Stimulated activated CD4-positive, alpha-beta T cell treated with anti-CD3 and anti-CD28 coated beads, Interleukin-15, amount 100 ng/mL, for 24 hours (primary cell): ENCODE measurements around the gene ADTRP.
A peak's percentile ranks its signal among the peaks of the same experiment; 100 is the strongest.

ENCODE experiments used
- DNase-seq: peaks from one replicate; pipeline ENCODE4 v3.0.0-alpha.2; 2020

Gene ADTRP, protein sequence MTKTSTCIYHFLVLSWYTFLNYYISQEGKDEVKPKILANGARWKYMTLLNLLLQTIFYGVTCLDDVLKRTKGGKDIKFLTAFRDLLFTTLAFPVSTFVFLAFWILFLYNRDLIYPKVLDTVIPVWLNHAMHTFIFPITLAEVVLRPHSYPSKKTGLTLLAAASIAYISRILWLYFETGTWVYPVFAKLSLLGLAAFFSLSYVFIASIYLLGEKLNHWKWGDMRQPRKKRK

DNA sequence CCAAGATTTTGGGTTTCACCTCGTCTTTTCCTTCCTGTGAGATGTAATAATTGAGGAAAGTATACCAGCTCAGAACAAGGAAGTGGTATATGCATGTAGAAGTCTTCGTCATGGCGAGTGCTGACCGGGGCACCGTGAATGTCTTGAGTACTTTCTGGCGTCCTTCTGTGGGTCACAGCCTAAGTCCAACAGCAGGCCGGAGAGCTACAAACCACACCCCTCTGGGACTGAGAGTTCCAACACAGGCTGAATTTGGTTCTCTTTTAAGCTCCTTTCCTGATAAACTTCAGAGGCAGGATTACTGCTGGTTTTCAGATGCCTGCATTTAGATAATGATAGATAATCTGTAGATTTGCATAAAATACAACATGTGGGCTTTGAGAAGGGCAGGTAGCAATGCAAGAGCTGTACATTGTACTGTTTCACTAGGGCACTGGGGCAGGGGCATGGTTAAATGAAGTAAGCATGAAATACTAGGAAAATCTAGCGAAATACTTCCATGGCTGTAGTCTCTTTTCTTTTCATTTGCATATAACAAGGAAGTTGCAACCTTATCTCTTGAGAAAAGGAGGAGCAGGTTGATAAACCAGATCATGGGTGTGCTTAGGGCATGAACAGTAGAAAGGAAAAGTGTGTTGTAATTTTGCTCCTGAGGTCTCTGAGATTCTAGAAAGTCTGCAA lies at the start of gene ADTRP:
Gene ADTRP, minus strand, starts transcription at position 156 of the 681 bp plus-strand sequence. Its CDS starts 44 bp downstream, at position 112.
- no peak for DNase-seq

DNA sequence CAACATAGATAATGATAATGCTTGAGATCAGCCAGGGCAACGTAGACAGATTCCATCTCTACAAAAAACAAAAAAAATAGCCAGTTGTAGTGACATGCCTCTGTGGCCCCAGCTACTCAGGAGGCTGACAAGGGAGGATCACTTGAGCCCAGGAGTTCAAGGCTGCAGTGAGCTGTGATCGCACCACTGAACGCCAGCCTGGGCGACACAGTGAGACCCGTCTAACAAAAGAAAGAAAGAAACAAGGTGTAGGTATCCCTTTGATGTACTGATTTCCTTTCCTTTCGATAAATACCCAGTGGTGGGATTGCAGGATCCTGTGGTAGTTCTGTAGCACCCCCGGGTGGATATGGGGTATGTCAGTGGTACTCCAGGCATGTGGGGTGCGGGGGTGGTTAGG lies 48.2 kb upstream of the ADTRP start:
- no peak for DNase-seq

DNA sequence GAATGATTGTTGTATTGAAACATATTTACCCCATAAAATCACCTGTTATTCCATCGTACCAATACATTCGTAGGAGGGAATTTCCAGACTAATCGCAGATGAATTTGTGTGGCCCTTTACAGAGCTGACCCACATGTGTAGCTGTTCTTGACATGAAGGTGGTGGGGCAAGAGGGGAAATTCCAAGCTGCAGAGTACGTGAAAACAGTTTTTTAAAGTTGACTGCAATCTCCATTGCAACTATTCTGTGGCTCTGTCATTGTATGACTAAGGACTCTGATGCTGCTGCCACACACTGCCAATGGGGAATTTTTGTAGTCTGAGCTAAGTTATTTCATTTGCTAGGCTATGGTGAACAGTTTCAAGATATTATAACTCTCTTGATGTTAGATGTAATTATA lies 46.4 kb upstream of the ADTRP start:
- peak; percentile 31 for DNase-seq

DNA sequence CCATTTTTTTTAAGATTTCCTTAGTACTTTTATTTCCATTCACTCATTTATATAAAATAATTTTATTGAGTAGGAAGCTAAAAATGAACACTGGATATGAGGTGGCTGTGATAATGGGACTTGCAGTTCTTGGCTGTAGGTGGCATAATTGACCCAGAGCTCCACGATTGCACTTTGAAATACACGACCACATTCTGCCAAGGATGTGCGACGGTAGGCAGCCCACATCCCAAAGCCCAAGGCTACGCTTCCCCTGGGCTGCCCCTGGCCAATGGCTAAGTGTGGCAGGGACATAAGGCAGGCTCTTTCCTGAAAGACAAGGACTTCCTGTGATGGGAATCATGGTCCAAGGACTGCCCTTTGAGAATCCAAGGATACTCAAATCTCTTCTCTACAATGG lies 43.7 kb upstream of the ADTRP start:
- DNase-seq, result no peak

DNA sequence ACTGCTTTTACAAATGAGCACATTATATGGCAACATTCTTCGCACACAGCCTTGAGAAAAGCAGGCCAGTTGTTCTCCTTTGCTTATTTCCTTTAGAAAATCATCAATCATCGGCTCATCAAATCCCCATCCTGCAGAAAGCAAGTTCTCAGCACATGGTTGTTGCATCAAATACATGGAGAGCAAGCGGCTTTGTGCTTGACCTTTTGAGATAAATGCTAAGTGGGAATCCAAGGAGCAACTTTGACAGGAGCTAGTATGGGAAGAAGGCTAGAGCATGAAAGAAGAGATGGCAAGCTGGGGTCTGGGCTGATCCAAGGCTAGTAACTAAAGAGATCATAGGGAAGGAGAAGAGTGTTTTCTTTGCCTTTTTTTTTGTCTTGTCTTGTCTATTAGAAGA lies 43.2 kb upstream of the ADTRP start:
- DNase-seq, result no peak

DNA sequence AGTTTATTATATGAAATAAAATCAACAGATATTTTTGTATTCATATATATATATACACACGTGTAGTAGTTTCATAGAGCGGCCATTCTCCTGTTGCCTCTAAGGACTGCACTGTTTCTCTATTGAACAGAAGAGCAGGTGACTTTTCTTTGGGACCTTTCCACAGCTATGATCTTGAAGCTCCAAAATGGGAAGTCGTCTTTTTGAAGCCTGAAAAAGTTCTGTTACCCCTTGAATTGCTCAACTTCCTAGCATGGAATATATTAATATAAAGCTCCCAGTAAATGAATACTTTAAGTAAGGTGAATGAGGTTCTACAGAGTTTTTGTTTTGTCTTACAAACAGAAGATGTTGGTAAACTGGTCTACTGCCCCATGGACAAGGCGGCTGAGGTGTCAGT lies 42.2 kb upstream of the ADTRP start:
- no peak for DNase-seq

DNA sequence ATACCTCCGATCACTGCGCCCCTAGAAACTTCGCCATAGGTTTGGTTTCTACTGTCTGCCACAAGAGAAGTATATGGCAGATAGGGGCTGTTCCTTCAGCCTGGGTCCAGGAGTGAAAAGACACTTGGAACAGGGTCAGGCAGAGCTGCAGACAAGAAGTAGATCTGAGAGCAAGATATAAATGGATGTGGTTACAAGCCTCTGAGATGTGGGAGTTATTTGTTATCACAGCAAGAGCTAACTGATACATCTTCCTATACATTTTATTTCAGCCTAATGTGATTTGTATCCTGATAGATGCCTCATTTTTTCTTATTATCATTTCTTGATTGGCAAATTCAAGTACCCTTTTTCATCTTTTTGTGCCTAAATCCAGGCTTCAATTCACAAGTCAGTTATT lies 40.9 kb upstream of the ADTRP start:
- no peak for DNase-seq

DNA sequence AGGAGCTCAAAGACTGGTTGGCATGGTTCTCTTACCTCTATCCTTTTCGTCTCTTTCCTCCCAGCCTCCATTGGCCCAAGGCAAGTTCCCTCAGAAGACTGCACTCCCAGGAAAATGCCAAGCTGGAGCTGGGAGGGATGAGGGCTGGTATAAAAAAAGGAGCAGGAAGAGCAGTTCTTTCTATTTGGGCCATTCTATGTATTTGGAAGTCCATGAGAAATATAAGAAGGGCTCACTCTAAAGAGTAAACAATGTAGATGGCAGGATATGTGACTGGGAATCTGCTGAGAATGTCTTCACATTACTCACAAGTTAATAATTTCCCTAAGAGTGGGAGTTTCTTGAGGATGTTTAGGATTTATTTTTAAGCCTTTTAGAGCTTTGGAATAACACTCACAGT lies 36.6 kb upstream of the ADTRP start:
- no peak for DNase-seq

DNA sequence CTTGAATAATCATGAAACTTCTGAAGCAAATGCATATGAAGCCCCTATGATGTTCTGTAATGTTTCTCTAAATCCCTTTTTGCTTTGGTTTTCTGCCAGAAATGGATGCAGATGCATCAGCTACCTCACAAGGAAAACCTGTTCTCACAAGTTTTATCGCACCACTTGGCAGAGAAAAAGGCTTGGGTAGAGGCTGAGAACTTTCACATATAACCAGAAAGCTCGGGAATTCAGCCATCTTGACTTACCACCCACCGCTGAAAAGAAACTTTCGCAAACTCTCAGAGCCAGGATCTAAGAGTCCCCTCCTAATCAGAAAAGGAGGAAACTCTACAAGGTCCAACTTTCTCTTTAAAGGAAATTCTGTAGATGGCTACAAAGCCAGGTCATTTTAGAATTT lies 36.2 kb upstream of the ADTRP start:
- no peak for DNase-seq

DNA sequence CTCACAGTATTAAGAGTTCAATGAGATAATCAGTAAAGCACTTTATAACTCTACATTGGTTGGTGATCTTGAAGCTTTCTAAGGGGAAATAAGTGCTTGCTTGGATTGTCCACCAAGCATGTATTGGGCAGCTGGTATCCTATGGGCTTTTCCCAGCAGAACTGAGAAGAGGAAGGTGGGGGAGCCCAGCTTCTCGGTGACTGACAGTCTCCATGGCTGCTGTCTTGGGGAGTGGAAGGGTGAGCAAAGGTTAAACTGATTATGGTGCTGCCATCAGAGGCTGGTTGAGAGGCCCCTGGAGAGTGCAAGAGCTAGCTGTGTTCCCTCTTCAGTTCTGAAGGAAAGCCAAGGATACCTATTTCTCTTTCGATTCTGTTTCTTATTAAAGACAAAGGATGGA lies 35.5 kb upstream of the ADTRP start:
- DNase-seq, result no peak

DNA sequence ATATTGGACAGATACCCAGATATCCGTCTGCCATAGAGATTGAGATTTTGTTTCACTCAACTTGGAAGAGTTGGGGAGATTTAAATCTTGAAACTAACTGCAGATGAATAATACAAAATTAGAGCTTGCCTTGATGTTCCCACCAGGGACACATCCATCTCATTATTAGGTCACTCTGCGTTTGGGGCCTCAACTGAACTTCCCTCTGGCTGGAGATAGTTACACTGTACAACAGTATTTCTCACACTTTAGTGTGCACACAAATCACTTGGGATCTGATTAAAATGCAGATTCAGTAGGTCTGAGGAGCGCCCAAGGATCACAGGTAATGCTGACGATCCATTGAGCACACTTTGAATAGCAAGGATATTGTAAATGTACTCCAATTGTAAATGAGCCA lies 35.0 kb upstream of the ADTRP start:
- no peak for DNase-seq

DNA sequence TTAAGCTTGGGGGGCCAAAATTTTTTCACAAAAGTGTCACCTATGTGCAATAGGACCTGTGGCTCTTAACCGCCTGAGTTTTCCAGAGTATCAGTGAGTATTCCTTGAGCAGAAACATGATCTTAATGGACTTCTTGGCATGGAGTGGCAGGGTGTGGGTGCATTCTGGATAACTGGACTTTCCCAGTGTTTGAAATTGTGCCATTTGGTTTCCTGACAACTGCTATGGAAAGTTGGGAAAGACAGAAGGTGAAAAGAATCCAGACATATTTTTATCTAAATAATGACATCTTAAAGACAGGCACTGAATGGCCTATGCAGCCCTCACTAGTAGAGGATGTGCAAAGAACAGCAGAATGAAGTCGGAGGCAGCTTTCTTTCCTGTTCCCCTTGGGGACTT lies 34.3 kb upstream of the ADTRP start:
- no peak for DNase-seq

DNA sequence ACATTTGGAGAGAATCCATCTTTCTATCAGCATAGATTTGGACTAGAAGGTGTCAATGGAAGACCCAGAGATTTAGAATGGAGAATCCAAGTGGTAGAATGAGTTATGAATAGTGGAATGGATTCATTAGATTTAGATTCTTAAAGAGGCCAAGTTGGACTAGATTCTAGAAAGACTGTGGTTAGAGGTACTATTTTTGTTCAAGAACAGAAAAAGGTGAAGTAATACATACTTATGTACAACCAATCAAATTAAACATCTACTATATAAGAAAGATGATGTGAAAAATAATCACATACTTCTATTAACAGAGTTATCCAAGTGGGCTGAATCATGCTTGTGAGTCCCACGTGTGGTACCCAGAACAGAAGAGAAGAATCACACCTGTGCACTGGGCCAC lies 33.8 kb upstream of the ADTRP start:
- DNase-seq, result no peak

DNA sequence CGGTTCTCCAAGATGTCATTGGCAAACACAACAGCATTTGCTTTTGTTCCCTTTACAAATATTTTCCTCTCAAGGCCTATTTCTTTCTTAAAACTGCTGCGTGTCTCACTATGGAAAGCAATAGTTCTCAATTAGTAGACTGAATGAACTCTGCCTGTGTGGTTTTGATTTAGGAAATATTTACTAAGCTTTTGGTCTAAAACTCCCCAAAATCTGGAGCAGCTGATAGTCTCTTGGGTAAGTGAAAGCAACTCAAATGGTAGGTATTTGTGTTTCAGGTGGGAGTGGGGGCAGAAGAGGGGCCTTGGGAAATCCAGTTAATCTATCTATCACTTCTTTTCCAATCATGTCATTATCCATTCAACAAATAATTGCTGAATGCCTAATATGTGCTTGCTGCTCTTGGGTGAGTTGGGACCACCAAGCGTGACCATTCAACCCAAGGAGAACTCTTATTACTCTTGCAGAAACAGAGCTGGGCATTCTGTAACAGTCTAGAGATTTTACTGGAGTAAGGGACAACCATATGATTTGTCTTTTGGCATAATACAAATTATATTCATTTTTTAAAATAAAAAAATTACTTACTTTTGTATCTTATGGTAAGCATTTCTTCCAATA lies 33.2 kb upstream of the ADTRP start:
- DNase-seq, result no peak

DNA sequence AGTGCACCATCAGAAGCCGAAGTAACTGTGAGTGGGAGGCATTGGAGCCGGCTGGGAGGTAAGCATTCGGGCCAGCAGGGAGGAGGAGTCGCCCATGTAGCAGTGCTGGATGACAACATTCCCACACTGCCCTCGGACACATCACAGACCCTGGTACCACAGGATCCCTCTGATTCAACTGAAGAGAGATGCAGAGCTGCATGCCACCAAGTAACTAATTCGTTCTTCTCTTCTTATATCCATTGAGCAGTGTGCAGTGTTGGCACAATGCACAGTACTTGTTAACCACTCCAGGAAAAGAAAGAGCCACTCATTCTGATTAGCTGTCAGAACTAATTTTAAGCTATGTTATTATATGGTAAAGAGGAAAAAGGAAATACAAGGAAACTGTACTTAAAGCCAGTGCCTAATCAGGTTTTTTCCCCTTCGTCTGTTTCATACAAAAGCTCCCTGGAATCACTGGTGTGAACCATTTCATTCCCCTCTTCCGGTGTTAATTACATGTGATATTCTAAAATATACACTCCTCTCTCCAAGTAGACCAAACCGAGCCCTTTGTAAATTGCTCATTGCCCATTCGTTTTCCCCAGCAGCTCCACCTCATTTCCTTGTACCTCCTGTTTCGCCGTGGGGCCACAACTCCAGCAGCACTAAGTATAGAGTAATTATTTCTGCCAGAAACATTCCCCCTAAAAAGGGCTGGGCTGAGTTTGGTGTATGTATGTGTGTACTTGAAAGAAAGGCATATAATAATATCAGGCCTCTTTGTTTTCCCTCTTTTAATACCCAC lies 32.4 kb upstream of the ADTRP start:
- no peak for DNase-seq

DNA sequence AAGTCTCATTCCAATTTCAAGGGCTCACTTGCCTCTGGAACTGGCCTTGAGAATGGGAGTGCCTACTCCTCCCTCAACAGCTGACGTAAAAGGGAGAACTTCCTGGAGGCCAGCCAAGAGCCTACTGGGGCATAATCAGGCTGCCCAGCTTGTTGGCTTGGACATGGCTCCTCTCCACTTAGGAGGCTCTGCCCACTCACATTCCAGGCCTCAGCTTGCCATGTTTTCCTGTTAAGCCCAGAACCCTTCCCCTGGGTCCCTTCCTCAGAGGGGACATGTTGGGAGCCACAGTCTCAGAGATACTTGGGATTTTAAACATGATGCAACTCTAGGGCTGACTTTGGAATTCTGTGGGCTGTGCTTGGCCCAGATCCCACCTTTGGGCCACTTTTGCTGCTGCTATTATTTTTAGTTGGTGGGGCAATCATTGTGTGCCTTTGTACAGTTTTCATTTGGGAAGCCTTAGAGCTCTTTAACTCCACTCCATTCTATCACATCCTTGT lies 31.5 kb upstream of the ADTRP start:
- no peak for DNase-seq

DNA sequence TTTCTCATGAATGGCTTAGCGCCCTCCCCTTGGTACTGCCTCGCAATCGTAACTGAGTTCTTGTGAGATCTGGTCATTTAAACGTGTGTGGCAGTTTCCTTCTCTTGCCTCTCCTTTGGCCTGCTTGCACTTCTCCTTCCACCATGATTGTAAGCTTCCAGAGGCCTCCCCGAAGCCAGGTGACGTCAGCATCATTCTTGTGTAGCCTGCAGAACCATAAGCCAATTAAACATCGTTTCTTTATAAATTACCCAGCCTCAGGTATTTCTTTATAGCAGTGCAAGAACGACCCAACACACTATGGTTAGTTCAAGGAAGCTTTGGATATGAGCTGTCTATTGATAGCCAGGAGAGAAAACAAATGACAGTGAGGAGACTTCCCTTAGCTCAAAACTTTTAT lies 29.5 kb upstream of the ADTRP start:
- DNase-seq, result no peak

DNA sequence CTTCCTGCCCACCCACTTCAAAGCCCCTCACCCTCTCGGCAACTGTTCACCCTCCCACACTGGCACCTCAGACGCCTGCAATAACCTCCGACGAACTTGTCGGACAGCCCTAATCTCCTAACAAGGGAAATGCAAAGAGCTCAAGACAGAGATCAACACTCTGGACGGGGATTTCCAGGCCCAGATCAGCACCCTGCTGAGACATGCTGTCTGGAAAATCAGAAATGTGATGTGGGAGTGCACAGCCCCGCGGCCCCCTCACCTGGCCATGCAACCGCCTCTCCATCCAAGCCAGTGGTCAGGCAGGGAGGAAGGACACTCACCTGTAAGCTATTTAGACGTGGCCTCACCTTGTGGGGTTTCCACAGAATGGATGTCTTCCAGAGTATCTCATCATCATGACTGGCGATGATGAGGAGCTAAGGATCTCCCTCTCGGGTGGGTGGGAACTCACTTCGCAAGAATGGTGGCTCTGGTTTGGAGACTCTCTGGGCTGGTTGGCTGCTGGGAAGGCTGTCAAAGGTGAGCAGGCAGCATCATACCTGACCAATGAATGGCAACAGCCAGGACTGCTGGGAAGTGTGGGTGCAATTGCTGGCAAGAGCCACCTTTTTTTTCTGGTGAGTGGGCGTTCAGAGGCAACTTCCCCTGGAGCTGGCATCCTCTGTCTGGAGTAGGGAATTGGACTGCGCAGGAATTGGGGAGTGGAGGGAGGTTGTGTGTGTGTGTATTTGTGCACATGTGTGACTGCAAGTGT lies 28.1 kb upstream of the ADTRP start:
- DNase-seq, result peak; percentile 29

DNA sequence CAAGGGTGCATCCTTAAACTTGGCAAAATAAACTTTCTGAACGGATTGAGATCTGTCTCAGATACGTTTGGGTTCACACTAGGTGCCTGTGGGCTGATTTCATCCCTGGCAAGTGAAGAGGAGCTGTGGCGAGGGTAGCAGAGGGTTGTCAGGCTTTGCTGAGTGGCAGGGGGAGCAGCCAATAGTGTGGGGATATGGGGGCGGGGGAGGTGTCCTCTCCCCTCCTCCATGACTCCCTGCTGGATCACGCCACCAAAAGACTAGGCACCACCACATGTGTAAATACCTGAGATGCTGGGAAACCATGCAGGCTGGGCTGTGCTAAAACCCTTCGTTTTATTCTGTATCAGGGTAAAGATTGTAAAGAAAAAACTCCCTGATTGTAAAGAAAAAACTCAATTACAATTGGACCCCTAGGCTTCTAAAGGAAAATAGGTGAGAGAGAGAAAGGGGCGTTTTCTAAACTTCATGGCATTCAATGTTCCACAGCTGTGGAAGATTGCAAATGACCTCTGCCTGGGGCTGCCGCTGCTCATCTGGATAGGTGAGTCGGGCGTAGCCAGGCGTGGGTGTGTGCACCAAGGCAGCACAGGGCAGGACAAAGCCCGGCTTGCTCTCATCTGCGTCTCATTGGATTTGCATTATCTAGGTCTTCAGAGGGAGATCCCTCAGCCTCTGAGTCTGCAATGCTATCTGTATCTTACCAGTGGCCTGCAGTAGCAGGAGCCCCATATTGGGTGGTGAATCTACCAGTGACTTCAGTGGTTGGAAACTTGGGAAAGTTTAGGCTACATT lies 26.9 kb upstream of the ADTRP start:
- DNase-seq, result no peak

DNA sequence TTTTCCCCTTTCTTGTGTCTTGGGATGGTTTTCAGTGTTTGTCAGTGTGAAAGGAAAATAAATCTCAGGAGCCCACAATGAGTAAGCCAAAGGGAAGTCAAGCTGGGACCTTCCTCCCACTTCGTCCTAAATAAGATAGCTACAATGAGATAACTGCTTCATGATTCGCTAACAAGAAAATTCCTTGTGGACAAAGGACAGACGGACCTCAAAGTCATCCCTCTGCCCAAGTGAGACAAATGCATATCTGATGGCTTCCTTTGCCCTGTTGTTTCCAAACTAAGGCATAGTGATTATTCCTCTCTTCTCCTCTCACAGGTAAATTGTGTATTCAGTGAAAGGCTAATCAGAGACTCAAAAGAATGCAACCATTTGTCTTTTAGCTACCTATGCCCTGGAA lies 26.1 kb upstream of the ADTRP start:
- no peak for DNase-seq

DNA sequence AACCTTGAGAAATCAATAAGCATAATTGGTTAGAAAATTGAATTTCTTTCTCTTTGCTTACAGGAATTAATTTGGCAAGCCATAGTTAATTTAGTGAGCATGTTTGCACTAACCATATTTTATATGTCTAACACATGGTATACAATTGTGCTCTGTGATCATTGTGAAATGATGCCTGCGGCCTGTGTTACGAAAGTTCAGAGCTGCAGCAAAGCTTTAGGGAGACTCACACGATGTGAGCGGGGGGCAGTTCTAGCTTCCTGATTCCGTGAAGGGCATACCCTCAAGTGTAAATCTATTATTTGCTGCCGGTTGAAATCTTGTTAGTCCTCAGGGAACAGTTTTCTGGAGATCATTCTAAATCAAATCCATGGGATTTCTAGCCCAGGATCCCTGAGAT lies 25.5 kb upstream of the ADTRP start:
- DNase-seq, result no peak

DNA sequence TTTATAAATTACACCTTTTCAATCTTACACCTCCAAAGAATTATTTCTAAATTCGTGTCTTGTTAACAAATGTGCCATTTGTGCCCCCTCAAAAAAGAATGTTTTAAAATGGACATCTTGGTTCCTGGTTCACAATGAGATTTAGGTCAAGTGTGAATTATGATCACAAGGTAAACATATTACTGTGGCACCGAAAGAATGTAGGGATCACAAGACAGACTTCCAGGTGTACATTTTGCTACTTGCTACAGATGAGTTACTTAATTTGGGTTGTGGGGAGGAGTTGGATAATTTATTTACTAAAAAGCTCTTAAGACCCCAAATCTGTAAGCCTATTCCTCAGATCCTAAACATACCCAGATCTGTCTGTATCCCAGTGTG lies 25.0 kb upstream of the ADTRP start:
- no peak for DNase-seq
